TTC549 (cell line): ENCODE measurements around the gene AGBL3.
"Not testable (repeated sequence)": the region's sequence is repeated elsewhere in the genome, so short reads cannot be mapped to it uniquely, and the experiment has no call there.

Experiments used
- FAIRE-seq: peaks from 2 replicates; lab custom pipeline; 2012; peaks lifted over from hg19 to GRCh38; lab: Jason Lieb, UNC

AGBL3 gene

DNA sequence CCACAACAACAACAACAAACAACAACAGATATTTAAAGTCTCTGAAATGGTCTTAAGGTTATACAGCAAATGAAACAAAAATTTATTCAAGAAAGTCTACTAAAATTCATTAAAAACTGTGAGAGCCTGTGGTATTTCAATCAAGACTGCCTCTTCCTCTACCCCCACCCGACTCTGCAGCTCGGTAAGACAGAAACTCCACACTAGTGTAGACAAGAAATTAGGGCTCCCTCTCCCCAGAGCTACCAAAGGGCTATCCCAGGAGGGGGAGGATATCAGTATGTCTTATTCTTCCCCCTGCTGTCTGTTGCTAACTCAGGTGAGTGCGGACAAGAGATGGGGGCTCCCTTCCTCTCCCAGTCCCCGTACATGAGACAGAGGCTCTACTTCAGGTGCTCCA, 90.6 kb downstream of the AGBL3 start:
- FAIRE-seq, result no peak

- FAIRE-seq, result no peak
Measured at GRCh38 chr7:135077642-135078041, 91.3 kb downstream of the AGBL3 start.

DNA sequence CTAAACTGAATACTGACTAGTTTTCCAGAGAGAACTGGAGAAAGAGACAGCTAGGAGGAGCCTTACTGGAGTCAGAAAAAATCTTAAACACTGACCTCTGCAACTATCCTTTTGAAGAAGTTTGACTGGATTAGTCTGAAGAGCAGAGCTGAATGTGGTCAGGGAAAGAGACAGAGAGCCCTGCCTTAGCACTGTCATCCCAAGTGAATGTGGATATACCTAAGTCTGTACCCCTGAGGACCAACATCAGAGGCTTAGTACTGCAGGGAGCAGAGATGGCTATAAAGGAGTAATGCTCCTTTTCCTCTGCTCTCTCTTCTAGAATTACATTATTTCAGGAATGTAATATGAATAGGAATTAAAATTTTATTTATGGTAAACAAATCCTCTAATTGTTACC, 91.7 kb downstream of the AGBL3 start:
- FAIRE-seq, result no peak

DNA sequence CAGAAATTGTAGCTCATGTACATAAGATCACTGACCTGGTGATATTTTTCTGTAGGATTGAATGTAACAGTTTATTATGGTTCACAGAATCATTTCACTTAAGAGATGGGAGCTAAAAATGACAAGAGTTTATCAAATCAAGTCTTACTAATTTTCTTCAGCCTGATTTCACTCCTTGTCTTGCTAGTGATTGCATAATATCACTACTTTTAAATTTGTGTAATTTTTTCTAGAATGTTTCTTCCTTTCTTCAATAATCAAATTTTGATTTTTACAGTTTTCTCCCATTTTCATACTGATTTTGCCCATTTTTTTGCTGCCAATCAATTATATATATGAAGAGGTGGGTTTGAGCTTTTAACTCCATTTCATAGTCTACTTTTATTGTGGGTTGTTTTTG, 92.8 kb downstream of the AGBL3 start:
- FAIRE-seq, result no peak

- FAIRE-seq, result no peak
Measured at GRCh38 chr7:135083005-135083404, 96.7 kb downstream of the AGBL3 start.

DNA sequence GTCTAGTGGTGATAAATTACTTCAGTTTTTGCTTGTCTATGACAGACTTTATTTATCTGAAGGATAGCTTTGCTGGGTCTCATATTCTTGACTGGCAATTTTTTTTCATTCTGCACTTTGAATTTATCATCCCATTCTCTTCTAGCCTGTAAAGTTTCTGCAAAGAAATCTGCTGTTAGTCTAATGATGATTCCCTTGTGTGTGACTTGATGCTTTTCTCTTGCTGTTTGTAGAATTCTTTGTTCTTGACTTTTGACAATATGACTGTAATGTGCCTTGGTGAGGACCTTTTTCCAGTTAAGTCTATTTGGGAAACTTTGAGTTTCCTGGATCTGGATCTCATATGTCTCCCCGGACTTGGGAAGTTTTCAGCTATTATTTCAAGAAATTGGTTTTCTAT, 102.3 kb downstream of the AGBL3 start:
- FAIRE-seq, result no peak

GRCh38 chr7:135091717-135092116, 105.4 kb downstream of the AGBL3 start:
- FAIRE-seq, result no peak

- no peak for FAIRE-seq
Measured at GRCh38 chr7:135094472-135095237, 108.3 kb downstream of the AGBL3 start.

DNA sequence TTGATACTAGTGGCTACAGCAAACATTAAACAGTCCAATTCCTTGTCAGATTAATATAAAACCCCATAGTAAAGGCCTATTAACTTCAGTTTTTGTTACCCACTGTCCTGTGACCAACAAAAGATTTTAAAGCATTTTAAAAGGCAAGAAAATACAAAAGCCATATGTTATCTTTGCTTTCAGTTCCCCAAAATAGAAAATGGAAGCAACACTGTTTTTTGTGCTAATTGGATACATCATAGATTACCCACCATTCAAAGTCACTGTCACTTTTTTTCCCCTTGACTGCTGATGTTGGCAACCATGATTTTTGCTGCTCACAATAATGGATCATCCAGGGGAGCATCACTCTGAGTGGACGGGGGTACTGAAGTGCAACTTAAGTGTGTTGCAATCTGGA, 109.1 kb downstream of the AGBL3 start:
- no peak for FAIRE-seq

DNA sequence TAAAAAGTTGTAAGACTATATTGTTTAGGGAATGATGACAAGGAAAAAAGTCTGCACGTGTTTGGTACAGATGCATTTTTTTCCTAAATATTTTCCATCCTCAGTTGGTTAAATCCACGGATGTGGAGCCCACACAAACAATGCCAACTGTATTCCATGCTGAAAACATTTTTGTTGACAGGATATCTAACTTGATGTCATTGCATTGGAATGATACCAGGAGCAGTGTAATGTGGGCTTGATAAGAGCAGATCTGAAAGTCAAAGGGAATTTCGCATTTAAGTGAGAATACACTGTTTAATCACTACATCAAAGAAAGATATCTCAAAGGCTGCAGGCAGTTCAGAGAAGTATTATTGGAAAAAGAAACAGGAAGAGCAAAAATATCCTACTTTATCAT, 112.1 kb downstream of the AGBL3 start:
- FAIRE-seq, result no peak

GRCh38 chr7:135100856-135101255, 114.5 kb downstream of the AGBL3 start:
- no peak for FAIRE-seq

DNA sequence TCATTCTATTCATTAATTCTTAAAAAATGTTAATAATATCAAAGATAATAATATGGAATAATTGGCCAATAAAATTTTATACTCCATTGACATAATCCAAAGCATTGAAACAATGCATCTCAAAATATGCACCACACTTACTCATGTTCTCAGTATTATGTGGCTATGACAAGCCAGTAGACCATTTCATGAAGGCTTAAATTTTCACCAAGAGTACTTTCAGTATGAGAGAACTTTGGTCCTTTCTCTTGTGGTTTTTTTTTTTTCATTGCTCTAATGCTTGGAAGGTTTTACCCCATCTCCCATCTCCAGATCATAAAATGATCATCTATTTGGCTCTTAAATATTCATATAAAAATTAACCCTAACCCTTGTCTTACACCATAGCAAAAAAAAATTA, 116.1 kb downstream of the AGBL3 start:
- no peak for FAIRE-seq

GRCh38 chr7:135109562-135109961, 123.3 kb downstream of the AGBL3 start:
- FAIRE-seq, result no peak

DNA sequence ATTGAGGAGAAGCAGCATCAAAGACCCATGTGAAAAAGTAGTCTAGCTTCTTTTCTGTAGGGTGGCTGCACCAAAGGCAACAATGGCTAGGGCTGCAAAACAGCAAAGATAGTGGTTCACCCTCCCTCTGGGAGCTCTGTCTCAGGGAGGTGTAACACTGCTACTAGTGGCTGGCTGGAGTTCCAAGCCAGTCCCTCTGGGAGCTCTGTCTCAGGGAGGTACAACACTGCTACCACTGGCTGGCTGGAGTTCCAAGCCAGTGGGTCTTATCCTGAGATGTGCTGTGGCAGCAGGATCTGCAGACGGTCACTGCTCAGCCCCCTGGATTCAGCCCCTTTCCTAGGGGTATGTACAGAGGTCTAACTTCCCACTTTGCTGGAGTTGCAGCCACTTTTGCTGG, 123.7 kb downstream of the AGBL3 start:
- no peak for FAIRE-seq

- no peak for FAIRE-seq
Measured at GRCh38 chr7:135111379-135111778, 125.1 kb downstream of the AGBL3 start.

DNA sequence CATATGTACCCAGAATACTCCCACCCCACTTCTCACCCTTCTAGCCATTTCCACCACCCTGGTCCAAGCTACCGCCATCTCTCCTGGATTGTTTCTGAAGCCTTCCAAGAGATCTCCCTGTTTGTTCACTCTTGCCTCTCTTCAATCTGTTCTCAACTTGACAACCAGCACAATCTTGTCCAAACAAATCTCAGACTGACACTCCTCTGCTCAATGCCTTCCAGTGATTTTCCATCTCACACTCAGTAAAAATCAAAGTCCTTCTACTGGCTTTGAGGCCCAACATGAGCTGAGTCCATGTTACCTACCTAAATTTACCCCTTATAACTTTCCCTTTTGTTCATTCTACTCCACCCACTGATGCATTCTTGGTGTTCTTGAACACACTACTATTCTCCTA, 128.3 kb downstream of the AGBL3 start:
- FAIRE-seq, result no peak

GRCh38 chr7:135117096-135117495, 130.8 kb downstream of the AGBL3 start:
- no peak for FAIRE-seq

DNA sequence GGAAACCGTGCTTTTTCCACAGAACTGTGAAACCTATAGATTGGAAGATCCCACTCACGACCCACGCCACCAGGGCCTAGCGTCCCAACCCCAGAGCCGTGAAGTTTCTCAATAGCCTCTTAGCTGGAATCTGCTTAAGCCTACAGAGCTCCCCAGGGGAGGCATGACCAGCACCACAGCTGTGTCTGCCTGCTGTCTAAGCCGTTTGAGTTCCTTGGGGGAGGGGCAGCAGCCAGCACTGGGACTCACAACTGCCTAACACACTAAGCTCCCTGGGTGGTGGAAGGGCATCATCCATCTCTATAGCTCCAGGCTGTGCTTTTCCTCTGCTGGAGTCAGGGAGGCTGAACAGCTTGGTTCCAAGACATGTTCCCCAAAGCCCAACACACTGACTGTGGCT, 135.6 kb downstream of the AGBL3 start:
- no peak for FAIRE-seq

- FAIRE-seq, result not testable (repeated sequence)
Measured at GRCh38 chr7:135124631-135125030, 138.3 kb downstream of the AGBL3 start.

DNA sequence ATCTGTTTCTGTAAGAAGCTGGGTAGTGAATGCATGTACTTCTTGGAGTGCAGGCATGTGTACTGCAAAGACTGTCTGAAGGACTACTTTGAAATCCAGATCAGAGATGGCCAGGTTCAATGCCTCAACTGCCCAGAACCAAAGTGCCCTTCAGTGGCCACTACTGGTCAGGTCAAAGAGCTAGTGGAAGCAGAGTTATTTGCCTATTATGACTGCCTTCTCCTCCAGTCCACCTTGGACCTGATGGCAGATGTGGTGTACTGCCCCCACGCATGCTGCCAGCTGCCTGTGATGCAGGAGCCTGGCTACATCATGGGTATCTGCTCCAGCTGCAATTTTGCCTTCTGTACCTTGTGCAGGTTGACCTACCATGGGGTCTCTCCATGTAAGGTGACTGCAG, 142.6 kb downstream of the AGBL3 start:
- FAIRE-seq, result no peak

DNA sequence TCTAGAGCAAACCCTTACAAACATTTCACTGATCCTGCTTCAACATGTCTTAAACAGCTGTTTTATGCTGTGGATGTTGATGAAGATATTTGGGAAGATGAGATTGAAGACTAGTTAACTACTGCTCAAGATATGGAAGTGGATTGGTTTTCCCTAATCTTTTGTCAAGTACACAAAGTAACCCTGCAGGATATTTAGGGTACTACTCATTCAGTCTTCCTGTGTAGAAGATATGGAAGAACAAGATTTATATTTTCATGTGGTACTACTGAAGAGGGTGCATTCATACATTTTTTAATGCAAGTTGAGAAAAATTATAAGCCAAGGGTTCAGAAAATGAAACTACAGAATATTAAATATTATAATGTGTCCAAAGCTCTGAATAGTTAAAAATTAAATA, 143.3 kb downstream of the AGBL3 start:
- FAIRE-seq, result no peak

- FAIRE-seq, result no peak
Measured at GRCh38 chr7:135143885-135144668, 157.8 kb downstream of the AGBL3 start.

- no peak for FAIRE-seq
Measured at GRCh38 chr7:135147341-135147898, 161.1 kb downstream of the AGBL3 start.
